Trophoblast cell (in vitro differentiated cells and primary cell): ENCODE data around the gene POLE.
A peak's percentile ranks its signal among the peaks of the same experiment; 100 is the strongest.
"Not testable (repeated sequence)": the region's sequence is repeated elsewhere in the genome, so short reads cannot be mapped to it uniquely, and the experiment has no call there.

Experiments used
- DNase-seq, 2 donors: peaks; one replicate each; pipeline ENCODE4 v3.0.0-alpha.2; 2016
- H2AFZ ChIP-seq: 2 replicates; pipeline ENCODE4 v1.6.1; 2013; ENCODE audit warnings: low read length, moderate library complexity, mild to moderate bottlenecking; ENCODE audit not compliant: insufficient read depth, poor library complexity
- H2AK5ac ChIP-seq: 2 replicates; pipeline ENCODE4 v1.6.1; 2013; ENCODE audit warnings: mild to moderate bottlenecking, low read length
- H2BK120ac ChIP-seq: 2 replicates; pipeline ENCODE4 v1.6.1; 2013; ENCODE audit warnings: low read length, mild to moderate bottlenecking, moderate library complexity; ENCODE audit not compliant: insufficient read depth, poor library complexity
- H2BK12ac ChIP-seq: 2 replicates; pipeline ENCODE4 v1.6.1; 2013; ENCODE audit warnings: mild to moderate bottlenecking, low read length, moderate library complexity
- H2BK5ac ChIP-seq: 2 replicates; pipeline ENCODE4 v1.6.1; 2013; ENCODE audit warnings: low read length, low read depth, moderate library complexity, mild to moderate bottlenecking; ENCODE audit not compliant: poor library complexity
- H3K14ac ChIP-seq: 2 replicates; pipeline ENCODE4 v1.6.1; 2013; ENCODE audit warnings: mild to moderate bottlenecking, low read length
- H3K18ac ChIP-seq: 2 replicates; pipeline ENCODE4 v1.6.1; 2013; ENCODE audit warnings: mild to moderate bottlenecking, low read length
- H3K23ac ChIP-seq: 2 replicates; pipeline ENCODE4 v1.6.1; 2013; ENCODE audit warnings: low read length
- H3K27ac ChIP-seq: 2 replicates; pipeline ENCODE4 v1.5.1; 2013; ENCODE audit warnings: low read depth, mild to moderate bottlenecking, inconsistent platforms, low read length, moderate library complexity
- H3K27me3 ChIP-seq: 2 replicates; pipeline ENCODE4 v1.6.1; 2013; ENCODE audit warnings: inconsistent platforms, mild to moderate bottlenecking, low read length, moderate library complexity; ENCODE audit not compliant: insufficient read depth
- H3K36me3 ChIP-seq, 2 experiments: 1 replicate in 1 of 2; 2 replicates in 1 of 2; pipeline ENCODE4 v1.6.1; 2013; ENCODE audit warnings: low read length in 2 of 2, mild to moderate bottlenecking in 2 of 2, moderate library complexity in 1 of 2; ENCODE audit not compliant: insufficient read depth in 2 of 2, control insufficient read depth in 1 of 2
- H3K4ac ChIP-seq: 2 replicates; pipeline ENCODE4 v1.6.1; 2013; ENCODE audit warnings: low read depth, mild to moderate bottlenecking, low read length, moderate library complexity
- H3K4me1 ChIP-seq, 2 experiments: 1 replicate in 1 of 2; 2 replicates in 1 of 2; pipeline ENCODE4 v1.6.1; 2013; ENCODE audit warnings: low read length in 2 of 2, mild to moderate bottlenecking in 2 of 2, moderate library complexity in 1 of 2; ENCODE audit not compliant: insufficient read depth in 2 of 2, control insufficient read depth in 1 of 2
- H3K4me2 ChIP-seq: 2 replicates; pipeline ENCODE4 v1.6.1; 2013; ENCODE audit warnings: inconsistent platforms, mild to moderate bottlenecking, low read length, moderate library complexity
- H3K4me3 ChIP-seq: 2 replicates; pipeline ENCODE4 v1.5.1; 2013; ENCODE audit warnings: mild to moderate bottlenecking, low read depth, low read length, inconsistent platforms
- H3K79me1 ChIP-seq: one replicate; pipeline ENCODE4 v1.6.1; 2013; ENCODE audit warnings: low read length
- H3K79me2 ChIP-seq: 2 replicates; pipeline ENCODE4 v1.6.1; 2013; ENCODE audit warnings: low read length, mild to moderate bottlenecking; ENCODE audit not compliant: control insufficient read depth, insufficient read depth, poor library complexity
- H3K9ac ChIP-seq: 2 replicates; pipeline ENCODE4 v1.6.1; 2013; ENCODE audit warnings: mild to moderate bottlenecking, low read length
- H3K9me3 ChIP-seq: 2 replicates; pipeline ENCODE4 v1.6.1; 2013; ENCODE audit warnings: low read depth, mild to moderate bottlenecking, control low read depth, inconsistent platforms, low read length; ENCODE audit not compliant: insufficient read depth
- H4K12ac ChIP-seq: 2 replicates; pipeline ENCODE4 v1.6.1; 2013; ENCODE audit warnings: low read depth, mild to moderate bottlenecking, low read length, moderate library complexity
- H4K8ac ChIP-seq: 2 replicates; pipeline ENCODE4 v1.6.1; 2013; ENCODE audit warnings: low read depth, mild to moderate bottlenecking, low read length, moderate library complexity
- H4K91ac ChIP-seq: one replicate; pipeline ENCODE4 v1.6.1; 2013; ENCODE audit warnings: low read depth, mild to moderate bottlenecking, low read length, moderate library complexity
- WGBS: extraction: QIAGEN DNeasy Blood & Tissue Kit; methylation state at CpG from one replicate; pipeline ENCODE4 v1.1.7; 2013; ENCODE audit warnings: missing lambda C conversion rate; ENCODE audit not compliant: insufficient read length, insufficient coverage; ENCODE audit errors: extremely low coverage; 5-methylcytosine and 5-hydroxymethylcytosine counted together

The POLE gene

DNA sequence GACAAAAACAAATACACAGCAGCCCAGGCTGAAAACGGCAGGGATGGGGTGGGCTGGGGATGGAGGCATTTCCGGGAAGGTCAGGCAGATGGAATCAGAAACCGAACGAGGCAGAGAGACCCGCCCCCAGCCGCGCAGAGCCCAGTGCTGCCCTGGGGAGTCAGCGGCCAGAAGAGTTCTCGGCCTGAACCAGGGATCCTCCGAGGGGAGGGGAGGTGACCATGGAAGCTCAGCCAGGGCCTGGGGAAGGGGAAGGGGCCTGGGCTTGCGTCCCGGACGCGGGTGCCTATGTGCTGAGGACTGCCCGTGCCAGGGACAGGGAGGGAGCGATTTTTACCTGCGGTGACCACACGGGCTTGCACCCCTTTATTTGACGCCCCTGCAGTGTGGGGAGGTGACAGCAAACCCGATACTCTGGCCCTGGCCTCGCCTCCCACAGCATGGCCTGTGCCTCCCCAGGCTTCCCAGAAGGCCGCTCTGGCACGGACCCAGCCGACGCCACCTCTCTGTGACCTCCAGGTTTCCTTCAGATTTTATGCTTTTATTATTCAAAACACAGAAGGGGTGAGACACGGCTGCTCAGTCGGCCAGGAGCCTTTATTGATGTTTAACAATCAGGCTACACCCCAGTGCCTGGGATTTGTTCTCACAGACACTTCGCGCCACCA is 84.4 kb downstream of the POLE start:
- Histone ChIP-seq H4K12ac (no peak overlapping the region), H3K4me1 (peaks cover 0 to 2% of the 10 kb centered on the region in 2 experiments), H4K91ac (no peak overlapping the region), H3K9me3 (peaks cover 1% of the 10 kb centered on the region), H3K14ac (no peak overlapping the region), H3K9ac (no peak overlapping the region), H2AK5ac (no peak overlapping the region), H3K18ac (no peak overlapping the region), H3K4me3 (no peak overlapping the region), H3K36me3 (no peaks in the 10 kb centered on the region), H3K27me3 (peaks cover 10% of the 10 kb centered on the region), H3K27ac (no peak overlapping the region), H2BK120ac (no peak overlapping the region), H4K8ac (no peak overlapping the region), H3K79me1 (no peaks in the 10 kb centered on the region), H3K79me2 (no peaks in the 10 kb centered on the region), H2BK12ac (no peak overlapping the region), H3K4me2 (no peak overlapping the region), H3K4ac (no peak overlapping the region), H2BK5ac (no peak overlapping the region), H3K23ac (no peak overlapping the region), H2AFZ (no peak overlapping the region)
- peak in 1 of 2 donors; percentile 18 for DNase-seq
- WGBS = no CpG with 5 or more reads among the region's 29 CpGs

DNA sequence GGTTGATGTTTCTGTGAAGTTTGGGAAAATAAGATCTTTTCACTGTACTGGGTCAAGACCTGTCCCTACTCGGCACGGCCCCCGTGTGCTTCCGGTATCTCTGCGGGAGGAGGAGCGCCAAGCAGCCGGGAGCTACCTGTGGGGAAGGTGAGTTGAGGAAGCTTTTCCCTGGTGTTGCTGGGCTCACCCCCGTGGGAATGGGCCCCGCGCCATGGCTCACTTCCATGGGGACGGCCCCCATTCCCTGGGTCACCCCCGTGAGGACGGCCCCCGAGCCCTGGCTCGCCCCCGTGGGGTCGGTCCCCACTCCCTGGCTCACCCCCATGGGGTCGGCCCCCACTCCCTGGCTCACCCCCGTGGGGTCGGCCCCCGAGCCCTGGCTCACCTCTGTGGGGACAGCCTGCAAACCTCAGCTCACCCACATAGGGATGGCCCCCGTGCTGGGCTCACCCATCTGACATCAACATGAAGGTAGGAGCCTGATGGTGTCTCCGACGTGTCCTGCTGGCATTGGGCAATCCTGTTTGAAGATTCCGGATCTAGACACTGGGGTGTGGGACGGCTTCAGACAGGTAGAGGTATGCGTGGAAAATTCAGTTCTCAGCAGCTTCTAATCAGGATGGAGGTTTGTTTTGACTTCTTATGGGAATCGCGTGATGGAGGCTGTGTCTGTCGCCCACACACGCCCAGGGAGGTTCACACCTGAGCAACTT is 85.8 kb downstream of the POLE start:
- H2BK120ac ChIP-seq = no peak overlapping the region
- no peak overlapping the region for H3K9ac ChIP-seq
- H2BK5ac ChIP-seq = no peak overlapping the region
- H3K27me3 ChIP-seq = peaks cover 7% of the 10 kb centered on the region
- H4K8ac ChIP-seq = no peak overlapping the region
- no peak overlapping the region for H2AFZ ChIP-seq
- no peak overlapping the region for H3K27ac ChIP-seq
- no peak overlapping the region for H3K4ac ChIP-seq
- no peak overlapping the region for H3K18ac ChIP-seq
- H3K4me1 ChIP-seq = peaks cover 0 to 4% of the 10 kb centered on the region in 2 experiments
- no peak overlapping the region for H3K4me2 ChIP-seq
- no peak overlapping the region for H4K91ac ChIP-seq
- no peaks in the 10 kb centered on the region for H3K36me3 ChIP-seq
- no peak overlapping the region for H2AK5ac ChIP-seq
- peaks cover 1% of the 10 kb centered on the region for H3K9me3 ChIP-seq
- H4K12ac ChIP-seq = no peak overlapping the region
- no peak overlapping the region for H2BK12ac ChIP-seq
- peak; percentile 34 to 60 for DNase-seq
- no peak overlapping the region for H3K14ac ChIP-seq
- no peaks in the 10 kb centered on the region for H3K79me2 ChIP-seq
- WGBS = no CpG with 5 or more reads among the region's 31 CpGs
- H3K23ac ChIP-seq = no peak overlapping the region
- no peak overlapping the region for H3K4me3 ChIP-seq
- H3K79me1 ChIP-seq = no peaks in the 10 kb centered on the region

DNA sequence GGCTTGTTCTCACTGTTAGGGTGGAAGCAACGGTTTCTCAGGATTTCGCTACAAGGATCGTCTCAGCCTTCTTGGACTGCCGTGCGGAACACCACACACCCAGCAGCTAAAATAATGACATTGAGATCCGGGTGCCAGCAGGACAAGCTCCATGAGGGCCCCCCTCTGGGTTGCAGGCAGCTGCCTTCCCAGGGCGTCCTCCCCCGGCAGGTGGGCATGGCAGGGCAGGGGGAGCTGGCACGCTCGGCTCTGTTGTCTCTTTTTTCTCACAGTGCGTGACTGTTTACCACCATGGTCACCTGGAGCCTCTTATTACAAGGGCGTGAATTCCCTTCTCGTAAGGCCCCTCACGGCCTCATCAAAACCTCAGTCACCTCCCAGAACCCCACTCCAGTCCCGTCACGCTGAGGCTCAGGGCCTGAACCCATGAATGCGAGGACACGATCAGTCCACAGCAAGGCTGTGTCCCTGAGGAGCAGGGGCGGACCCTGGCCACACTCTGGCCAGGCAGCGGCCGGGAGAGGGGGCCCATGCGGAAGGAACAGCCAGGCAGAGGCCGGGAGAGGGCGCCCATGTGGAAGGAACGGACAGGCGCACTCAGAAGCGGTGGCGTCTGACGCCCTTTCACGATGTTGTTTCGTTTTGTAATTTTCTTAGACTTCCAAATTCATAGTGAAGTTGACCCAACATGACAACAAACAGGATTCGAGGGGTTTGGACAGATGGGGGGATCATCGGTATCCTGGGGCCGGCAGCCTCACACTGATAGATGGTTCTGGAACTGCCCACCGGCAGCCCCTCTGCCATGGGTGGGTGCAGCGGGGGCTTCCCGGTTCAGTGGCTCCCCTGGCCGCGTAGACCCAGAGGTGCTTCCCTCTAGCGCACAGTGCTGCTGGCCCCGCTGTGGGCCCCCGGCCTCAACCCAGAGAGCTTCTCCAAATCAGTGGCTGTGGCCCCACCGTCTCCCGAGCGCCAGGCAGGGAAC is 86.8 kb downstream of the POLE start:
- H3K4ac ChIP-seq = no peak overlapping the region
- no peak overlapping the region for H2BK12ac ChIP-seq
- no peak overlapping the region for H3K27ac ChIP-seq
- no peak overlapping the region for H3K18ac ChIP-seq
- no peak overlapping the region for H3K4me2 ChIP-seq
- no peak overlapping the region for H3K9ac ChIP-seq
- no peak overlapping the region for H2BK120ac ChIP-seq
- no peak overlapping the region for H3K23ac ChIP-seq
- H2AK5ac ChIP-seq = no peak overlapping the region
- DNase-seq = peak; percentile 69 to 75
- no peak overlapping the region for H4K91ac ChIP-seq
- H3K27me3 ChIP-seq = peaks cover 7% of the 10 kb centered on the region
- WGBS = no CpG with 5 or more reads among the region's 45 CpGs
- H3K79me1 ChIP-seq = no peaks in the 10 kb centered on the region
- H3K14ac ChIP-seq = no peak overlapping the region
- H4K8ac ChIP-seq = no peak overlapping the region
- no peaks in the 10 kb centered on the region for H3K9me3 ChIP-seq
- H2BK5ac ChIP-seq = no peak overlapping the region
- no peaks in the 10 kb centered on the region for H3K79me2 ChIP-seq
- H2AFZ ChIP-seq = no peak overlapping the region
- no peaks in the 10 kb centered on the region for H3K36me3 ChIP-seq
- peaks cover 0 to 7% of the 10 kb centered on the region in 2 experiments for H3K4me1 ChIP-seq
- no peak overlapping the region for H4K12ac ChIP-seq
- H3K4me3 ChIP-seq = no peak overlapping the region

DNA sequence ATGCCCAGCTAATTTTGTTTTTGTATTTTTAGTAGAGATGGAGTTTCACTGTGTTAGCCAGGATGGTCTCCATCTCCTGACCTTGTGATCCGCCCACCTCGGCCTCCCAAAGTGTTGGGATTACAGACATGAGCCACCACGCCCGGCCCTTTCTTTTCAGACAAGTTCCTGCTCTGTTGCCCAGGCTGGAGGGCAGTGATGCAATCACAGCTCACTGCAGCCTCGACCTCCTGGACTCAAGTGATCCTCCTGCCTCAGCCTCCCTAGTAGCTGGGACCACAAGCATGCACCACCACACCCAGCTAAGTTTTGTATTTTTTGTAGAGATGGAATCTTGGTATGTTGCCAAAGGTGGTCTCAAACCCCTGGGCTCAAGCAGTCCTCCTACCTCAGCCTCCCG is 87.6 kb downstream of the POLE start:
- no CpG with 5 or more reads among the region's 6 CpGs for WGBS
- H3K4me1 ChIP-seq, H2BK120ac ChIP-seq, H2AK5ac ChIP-seq, DNase-seq, H2BK12ac ChIP-seq, H3K27me3 ChIP-seq, H3K4me2 ChIP-seq, H3K9me3 ChIP-seq, H3K27ac ChIP-seq, H4K12ac ChIP-seq, H2AFZ ChIP-seq, H3K23ac ChIP-seq, H3K18ac ChIP-seq, H2BK5ac ChIP-seq, H3K79me1 ChIP-seq, H3K4ac ChIP-seq, H4K91ac ChIP-seq, H3K14ac ChIP-seq, H3K36me3 ChIP-seq, H3K4me3 ChIP-seq, H3K79me2 ChIP-seq, H3K9ac ChIP-seq, H4K8ac ChIP-seq: not testable (repeated sequence)
